Tibial nerve (tissue), 4 donors: ENCODE data around the gene MTRFR. TPM values are rescaled to one million over a fixed set of nuclear protein-coding genes. Genes with fewer than 3 reads are reported as not detected.

Experiments used
- DNase-seq, 2 donors: peaks; one replicate each; pipeline ENCODE4 v3.0.0-alpha.2; 2019; ENCODE audit warnings: low spot score in 2 of 2
- H3K27ac ChIP-seq, 4 donors: fragments of 200-600 bp; sonication (generic) in 3 of 4; one replicate each; pipeline ENCODE4 v1.5.1; 2017 to 2019; ENCODE audit warnings: mild to moderate bottlenecking in 1 of 4
- H3K27me3 ChIP-seq, 2 donors: fragments of 200-600 bp; sonication (generic) in 1 of 2; one replicate each; pipeline versions ENCODE4 v1.5.1 to v1.6.0; 2017 to 2019
- H3K36me3 ChIP-seq, 3 donors: fragments of 200-600 bp; sonication (generic); one replicate each; pipeline ENCODE4 v1.5.1; 2018 to 2019
- H3K4me1 ChIP-seq, 4 donors: fragments of 200-600 bp; sonication (generic) in 3 of 4; one replicate each; pipeline ENCODE4 v1.5.1; 2017 to 2019
- H3K4me3 ChIP-seq, 4 donors: fragments of 200-600 bp; sonication (generic) in 3 of 4; one replicate each; pipeline ENCODE4 v1.5.1; 2017 to 2019; ENCODE audit warnings: mild to moderate bottlenecking in 1 of 4, moderate library complexity in 1 of 4
- H3K9me3 ChIP-seq, 4 donors: fragments of 200-600 bp; sonication (generic) in 3 of 4; one replicate each; pipeline ENCODE4 v1.5.1; 2017 to 2019
- EP300 ChIP-seq, 2 donors: sonication (generic); formaldehyde crosslinking; IDR thresholded peaks; one replicate each; pipeline ENCODE4 v1.6.1; 2017; ENCODE audit warnings: antibody characterized with exemption in 2 of 2, mild to moderate bottlenecking in 1 of 2
- POLR2A ChIP-seq, 2 donors: fragments of 450-650 bp; IDR thresholded peaks; one replicate each; pipeline ENCODE4 v1.6.1; 2017; ENCODE audit warnings: antibody characterized with exemption in 2 of 2, mild to moderate bottlenecking in 2 of 2, moderate library complexity in 2 of 2
- WGBS, 2 donors: methylation state at CpG; one replicate each; pipeline ENCODE4 v1.1.5; 2018; 5-methylcytosine and 5-hydroxymethylcytosine counted together
- small RNA-seq: library from RNA; depleted of rRNA; stranded (forward); fragments of <200 nt; gene quantifications from one replicate; pipeline ENCODE3, GENCODE V24; 2016
- total RNA-seq, 4 donors: library from RNA; depleted of rRNA; stranded (reverse); fragments of >200 nt; gene quantifications; one replicate each; pipeline ENCODE4 v1.1.0, GENCODE V29; 2016
- TF ChIP-seq, protein P1 (sequence below), 5 experiments: fragments of 200-600 bp in 3 of 5; fragments of 450-650 bp in 2 of 5; sonication (generic) in 3 of 5; IDR thresholded peaks; one replicate each; pipeline ENCODE4 v1.5.1; 2016 to 2019; ENCODE audit warnings: antibody characterized with exemption in 5 of 5, mild to moderate bottlenecking in 3 of 5, moderate library complexity in 2 of 5

The MTRFR gene
- total RNA-seq, 4 donors from 2014 or later = 10.0 to 13.8 (median 11.8) TPM

DNA sequence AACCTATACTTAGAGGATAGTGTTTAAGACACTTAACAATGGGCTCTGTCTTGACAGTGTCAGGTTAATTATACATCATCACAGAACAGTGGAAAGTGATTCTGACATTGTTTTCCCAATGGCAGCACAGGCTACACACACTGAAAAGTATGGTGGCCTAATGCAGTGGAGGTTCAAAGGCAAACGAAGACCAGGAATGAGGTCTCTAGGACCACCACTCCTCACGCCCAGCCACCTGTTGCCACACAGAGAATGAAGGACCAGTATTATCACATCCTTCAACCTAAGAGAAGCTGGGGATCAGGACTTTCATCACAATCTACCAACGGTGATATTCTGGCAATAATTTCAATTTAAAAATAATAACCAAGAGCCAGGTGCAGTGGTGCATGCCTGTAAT is 73.0 kb downstream of the MTRFR start:
- TF ChIP-seq EP300 (IDR thresholded peaks at IDR 0.05) (no peak), POLR2A (IDR thresholded peaks at IDR 0.05) (no peak)
- TF ChIP-seq, protein P1, sequence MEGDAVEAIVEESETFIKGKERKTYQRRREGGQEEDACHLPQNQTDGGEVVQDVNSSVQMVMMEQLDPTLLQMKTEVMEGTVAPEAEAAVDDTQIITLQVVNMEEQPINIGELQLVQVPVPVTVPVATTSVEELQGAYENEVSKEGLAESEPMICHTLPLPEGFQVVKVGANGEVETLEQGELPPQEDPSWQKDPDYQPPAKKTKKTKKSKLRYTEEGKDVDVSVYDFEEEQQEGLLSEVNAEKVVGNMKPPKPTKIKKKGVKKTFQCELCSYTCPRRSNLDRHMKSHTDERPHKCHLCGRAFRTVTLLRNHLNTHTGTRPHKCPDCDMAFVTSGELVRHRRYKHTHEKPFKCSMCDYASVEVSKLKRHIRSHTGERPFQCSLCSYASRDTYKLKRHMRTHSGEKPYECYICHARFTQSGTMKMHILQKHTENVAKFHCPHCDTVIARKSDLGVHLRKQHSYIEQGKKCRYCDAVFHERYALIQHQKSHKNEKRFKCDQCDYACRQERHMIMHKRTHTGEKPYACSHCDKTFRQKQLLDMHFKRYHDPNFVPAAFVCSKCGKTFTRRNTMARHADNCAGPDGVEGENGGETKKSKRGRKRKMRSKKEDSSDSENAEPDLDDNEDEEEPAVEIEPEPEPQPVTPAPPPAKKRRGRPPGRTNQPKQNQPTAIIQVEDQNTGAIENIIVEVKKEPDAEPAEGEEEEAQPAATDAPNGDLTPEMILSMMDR (IDR thresholded peaks at IDR 0.05) = no peak
- Histone ChIP-seq H3K4me1 (no peaks in the 10 kb centered on the region), H3K9me3 (no peaks in the 10 kb centered on the region), H3K4me3 (no peak overlapping the region), H3K27ac (no peak overlapping the region), H3K27me3 (no peaks in the 10 kb centered on the region), H3K36me3 (peaks cover 5 to 97% (median 26%) of the 10 kb centered on the region in 3 donors)
- DNase-seq = no peak
- 94 to 95% methylated on average over 3 of the region's 3 CpGs for WGBS, 2 donors

Small RNAs within 50 kb of the gene (small RNA-seq; reads per million reads assigned to genes)
- gene RNA5SP375 = not detected

Other genes starting within 250 kb of the MTRFR start
- 1 to 10 TPM; 6.1 to 9.8 (median 9.0) TPM for gene PITPNM2, start 82.3 kb upstream of the MTRFR start, total RNA-seq
- 10 to 100 TPM; 24.1 to 35.2 (median 29.6) TPM for gene MPHOSPH9, start 295 bp upstream of the MTRFR start, total RNA-seq
- 10 to 100 TPM; 52.0 to 73.2 (median 66.8) TPM for gene CDK2AP1, start 38.4 kb downstream of the MTRFR start, total RNA-seq
- gene SBNO1, start 131.4 kb downstream of the MTRFR start, total RNA-seq = 10 to 100 TPM; 13.9 to 25.8 (median 17.8) TPM
- 10 to 100 TPM; 16.5 to 34.5 (median 27.0) TPM for gene KMT5A, start 150.7 kb downstream of the MTRFR start, total RNA-seq
- gene RILPL2, start 203.2 kb downstream of the MTRFR start, total RNA-seq = 1 to 10 TPM; 5.2 to 6.9 (median 6.1) TPM
- gene SNRNP35, start 224.7 kb downstream of the MTRFR start, total RNA-seq = 10 to 100 TPM in 3 of 4 donors, 1 to 10 TPM in 1; 8.1 to 31.8 (median 20.8) TPM